Measurements from ENCODE around the gene MATN1.

MATN1 gene

GRCh38 chr1:30764396-30764795 lies 41.0 kb upstream of the MATN1 start:
- TF ChIP-seq, protein P1, sequence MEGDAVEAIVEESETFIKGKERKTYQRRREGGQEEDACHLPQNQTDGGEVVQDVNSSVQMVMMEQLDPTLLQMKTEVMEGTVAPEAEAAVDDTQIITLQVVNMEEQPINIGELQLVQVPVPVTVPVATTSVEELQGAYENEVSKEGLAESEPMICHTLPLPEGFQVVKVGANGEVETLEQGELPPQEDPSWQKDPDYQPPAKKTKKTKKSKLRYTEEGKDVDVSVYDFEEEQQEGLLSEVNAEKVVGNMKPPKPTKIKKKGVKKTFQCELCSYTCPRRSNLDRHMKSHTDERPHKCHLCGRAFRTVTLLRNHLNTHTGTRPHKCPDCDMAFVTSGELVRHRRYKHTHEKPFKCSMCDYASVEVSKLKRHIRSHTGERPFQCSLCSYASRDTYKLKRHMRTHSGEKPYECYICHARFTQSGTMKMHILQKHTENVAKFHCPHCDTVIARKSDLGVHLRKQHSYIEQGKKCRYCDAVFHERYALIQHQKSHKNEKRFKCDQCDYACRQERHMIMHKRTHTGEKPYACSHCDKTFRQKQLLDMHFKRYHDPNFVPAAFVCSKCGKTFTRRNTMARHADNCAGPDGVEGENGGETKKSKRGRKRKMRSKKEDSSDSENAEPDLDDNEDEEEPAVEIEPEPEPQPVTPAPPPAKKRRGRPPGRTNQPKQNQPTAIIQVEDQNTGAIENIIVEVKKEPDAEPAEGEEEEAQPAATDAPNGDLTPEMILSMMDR (IDR thresholded peaks at IDR 0.05) = no peak

DNA sequence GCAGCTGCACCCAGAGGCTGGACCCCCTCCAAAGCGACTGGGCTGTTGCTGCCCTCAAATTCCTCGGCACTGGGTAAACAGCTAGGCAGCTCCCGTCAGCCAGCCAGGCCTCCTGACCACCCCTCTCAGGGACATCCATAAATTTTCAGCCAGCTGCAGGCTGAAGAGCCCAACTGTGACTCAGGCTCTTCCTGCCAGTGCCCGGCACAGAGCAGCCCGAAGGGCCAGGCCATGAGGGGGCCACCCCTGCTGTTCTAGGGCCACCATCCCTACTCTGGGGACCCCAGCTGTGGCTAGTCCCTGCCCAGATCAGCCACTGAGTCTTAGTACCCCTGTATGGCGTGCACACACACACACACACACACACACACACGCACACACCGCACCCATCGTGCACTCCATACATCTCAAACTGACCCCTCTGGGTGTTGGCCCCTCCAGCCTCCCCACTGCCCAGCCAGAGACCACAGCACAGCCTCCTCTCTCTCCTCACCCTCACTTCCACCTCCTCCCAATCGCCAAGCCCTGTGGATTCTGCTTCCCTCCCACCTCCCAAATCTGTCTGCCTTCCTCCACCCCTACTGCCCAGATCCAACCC lies 40.4 kb upstream of the MATN1 start:
- TF ChIP-seq, protein P1 (IDR thresholded peaks at IDR 0.05) = no peak

DNA sequence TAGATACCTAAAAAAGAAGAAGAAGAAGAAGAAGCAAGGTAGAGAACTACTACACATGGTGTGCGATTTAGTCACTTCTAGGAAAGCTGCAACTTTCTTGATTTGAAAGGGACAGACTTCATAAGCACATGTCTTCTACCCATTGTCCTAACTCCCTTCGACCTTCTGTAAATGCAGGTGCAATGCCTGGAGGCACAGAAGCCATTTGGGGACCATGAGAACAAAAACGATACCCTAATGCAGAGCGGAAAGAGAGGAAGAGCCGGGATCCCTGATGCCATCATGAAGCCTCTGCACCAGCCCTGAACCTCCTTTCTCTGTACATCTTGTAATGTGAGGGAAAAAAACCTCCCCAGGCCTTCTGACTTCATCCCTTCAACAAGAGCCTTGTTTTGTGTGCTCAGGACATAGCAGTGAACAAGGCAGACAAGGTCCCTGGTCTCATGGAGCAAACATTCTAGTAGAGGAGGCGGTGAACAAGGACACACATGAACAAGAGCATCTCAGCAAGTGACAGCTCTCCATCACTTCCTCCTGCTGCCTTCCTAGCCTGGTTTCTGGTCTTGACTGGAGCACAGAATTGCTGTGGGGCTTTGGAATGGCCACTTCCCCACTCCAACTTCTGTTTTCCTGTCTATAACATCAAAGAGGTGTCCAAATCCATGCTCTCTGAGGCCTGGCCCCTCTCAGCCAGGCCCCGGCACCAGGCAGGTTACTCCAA lies 39.7 kb upstream of the MATN1 start:
- TF ChIP-seq, protein P1 (IDR thresholded peaks at IDR 0.05) = no peak

GRCh38 chr1:30762152-30762929 lies 39.0 kb upstream of the MATN1 start:
- TF ChIP-seq, protein P1 (IDR thresholded peaks at IDR 0.05) = no peak

DNA sequence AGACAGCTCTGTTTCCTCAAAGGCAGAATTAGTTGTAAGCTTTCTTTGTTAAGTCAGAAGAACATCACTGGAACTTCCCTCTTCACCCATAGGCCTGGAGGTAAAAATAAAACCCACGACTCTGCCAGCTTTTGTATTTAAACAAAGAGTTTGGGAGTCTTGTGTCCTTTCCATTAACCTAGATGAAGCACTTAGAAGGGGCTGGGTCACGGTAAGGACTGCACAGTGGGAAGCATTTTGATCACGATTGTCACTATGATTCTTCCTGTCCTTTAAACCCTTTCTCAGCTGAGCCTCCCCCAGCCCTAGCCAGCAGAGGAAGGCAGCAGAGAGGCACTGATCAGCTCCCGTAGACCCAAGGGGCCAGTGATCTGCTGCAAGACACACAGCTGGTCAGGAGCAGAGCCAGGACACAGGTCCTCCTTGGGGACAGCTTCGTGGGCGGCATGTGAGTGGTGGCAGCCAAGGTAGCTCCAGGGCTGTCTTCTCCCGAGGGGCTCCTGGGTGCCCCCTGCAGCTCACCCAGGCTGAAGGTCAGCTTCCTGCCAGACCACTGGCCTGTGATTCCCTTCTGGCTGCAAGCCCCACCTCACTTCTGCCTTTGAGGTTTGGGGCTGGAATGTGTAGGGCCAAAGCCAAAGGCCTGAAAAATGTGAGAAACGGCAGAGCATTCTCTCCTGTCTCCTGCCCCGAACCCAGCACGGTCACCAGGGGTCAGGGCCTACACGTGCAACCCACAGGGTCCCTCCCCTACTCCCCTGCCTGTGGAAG lies 38.2 kb upstream of the MATN1 start:
- TF ChIP-seq, protein P1 (IDR thresholded peaks at IDR 0.05) = no peak

GRCh38 chr1:30760596-30761324 lies 37.4 kb upstream of the MATN1 start:
- TF ChIP-seq, protein P1 (IDR thresholded peaks at IDR 0.05) = no peak

Data from LNCAP (cell line).